Caco-2 (cell line): ENCODE results near the gene PBX2. TPM values are rescaled to one million over a fixed set of nuclear protein-coding genes. Genes with fewer than 3 reads are reported as not detected.
"Not testable (repeated sequence)": the region's sequence is repeated elsewhere in the genome, so short reads cannot be mapped to it uniquely, and the experiment has no call there.

Source experiments
- BruUV-seq: library from RNA; stranded (reverse); fragments of 400-500 nt; replicated peaks from 2 replicates; lab custom pipeline; 2021; lab: Mats Ljungman, UMichigan
- CTCF ChIA-PET: fragments of 300-600 bp; sonication (Branson Sonifier 250); formaldehyde crosslinking; loops from one replicate; lab custom pipeline; 2022; ENCODE audit warnings: antibody characterized with exemption; lab: Charles Lee
- POLR2A ChIA-PET: fragments of 300-600 bp; sonication (Branson Sonifier 250); formaldehyde crosslinking; loops from one replicate; lab custom pipeline; 2022; ENCODE audit warnings: antibody characterized with exemption; lab: Charles Lee
- DNase-seq, 2 experiments: peaks; one replicate each; pipeline versions ENCODE4 v3.0.0 to v3.0.0-alpha.2; 2020 to 2022
- H3K27me3 ChIP-seq: replicated peaks from 2 replicates; pipeline ENCODE4 v1.6.0; 2011; ENCODE audit warnings: low read length; ENCODE audit not compliant: control insufficient read depth, insufficient read depth
- H3K36me3 ChIP-seq: 2 replicates; pipeline ENCODE4 v1.5.1; 2011; ENCODE audit warnings: low read length; ENCODE audit not compliant: control insufficient read depth, insufficient read depth
- H3K4me1 ChIP-seq: fragments of 250-450 bp; sonication (Bioruptor Pico); 2 replicates; pipeline ENCODE4 v1.5.1; 2020; ENCODE audit warnings: mild to moderate bottlenecking
- H3K4me3 ChIP-seq: 2 replicates; pipeline ENCODE4 v1.5.1; 2011; ENCODE audit warnings: low read depth, mild to moderate bottlenecking, control low read depth, low read length
- H3K9me3 ChIP-seq: fragments of 250-450 bp; sonication (Bioruptor Pico); 2 replicates; pipeline ENCODE4 v1.5.1; 2020; ENCODE audit warnings: mild to moderate bottlenecking, moderate library complexity
- H3K27ac Mint-ChIP-seq: one replicate; pipeline ENCODE4 v1.8.0; 2022; ENCODE audit warnings: mixed read lengths; ENCODE audit not compliant: unreplicated experiment
- H3K27me3 Mint-ChIP-seq: one replicate; pipeline ENCODE4 v1.8.0; 2022; ENCODE audit warnings: mixed read lengths; ENCODE audit not compliant: insufficient read depth, unreplicated experiment
- H3K36me3 Mint-ChIP-seq: one replicate; pipeline ENCODE4 v1.8.0; 2022; ENCODE audit warnings: mild to moderate bottlenecking, mixed read lengths; ENCODE audit not compliant: insufficient read depth, unreplicated experiment
- H3K4me1 Mint-ChIP-seq: one replicate; pipeline ENCODE4 v1.8.0; 2022; ENCODE audit warnings: low read depth, mixed read lengths; ENCODE audit not compliant: unreplicated experiment
- H3K4me3 Mint-ChIP-seq: one replicate; pipeline ENCODE4 v1.8.0; 2022; ENCODE audit warnings: mild to moderate bottlenecking, moderate library complexity, mixed read lengths; ENCODE audit not compliant: unreplicated experiment
- H3K9me3 Mint-ChIP-seq: one replicate; pipeline ENCODE4 v1.8.0; 2022; ENCODE audit warnings: mixed read lengths; ENCODE audit not compliant: unreplicated experiment
- CTCF ChIP-seq, 2 experiments: fragments of 200-600 bp in 1 of 2; IDR thresholded peaks; 1 replicate in 1 of 2; 2 replicates in 1 of 2; pipeline versions ENCODE4 v1.5.1 to v1.8.0; 2011 to 2022; ENCODE audit warnings: antibody characterized with exemption in 1 of 2, control low read depth in 1 of 2, inconsistent platforms in 1 of 2, low read depth in 1 of 2, low read length in 1 of 2, mild to moderate bottlenecking in 1 of 2, moderate library complexity in 1 of 2; ENCODE audit not compliant: insufficient read depth in 1 of 2, severe bottlenecking in 1 of 2, unreplicated experiment in 1 of 2
- intact Hi-C: fragments of 100-400 bp; cut with micrococcal nuclease; formaldehyde crosslinking; loops from one replicate; pipeline ENCODE4 v1.10.0; 2022; ENCODE audit not compliant: unreplicated experiment
- total RNA-seq: library from RNA; stranded (reverse); gene quantifications from 2 replicates; pipeline ENCODE4 v1.2.3, GENCODE V29; 2022

Gene PBX2
- total RNA-seq, 1 experiment from 2014 or later = 96.3 TPM

GRCh38 chr6:32194825-32195651, 5.0 kb upstream of the PBX2 start:
- Mint-ChIP-seq H3K36me3 (peaks cover 16% of the 10 kb centered on the region), H3K27me3 (no peaks in the 10 kb centered on the region), H3K9me3 (no peaks in the 10 kb centered on the region), H3K27ac (peak overlapping the region; percentile 99), H3K4me1 (peaks cover 16% of the 10 kb centered on the region), H3K4me3 (peak overlapping the region; percentile 94)
- intact Hi-C loops = loop anchor here (1.0 to 10.0 kb wide), 4 partner anchors 18 to 770 kb away; partner anchors contain the start of genes BRD2 and PPT2
- peak; percentile 45 to 52 for DNase-seq
- CTCF ChIA-PET = interaction anchor here (0.5 to 1.7 kb wide), 22 partner anchors 11 to 777 kb away, joined by 3 to 24 read pairs (median 4); partner anchors contain the start of genes ATF6B, FKBPL, PRRT1 and RNF5
- POLR2A ChIA-PET = interaction anchor here (0.5 to 1.5 kb wide), 14 partner anchors 8 to 1005 kb away, joined by 3 to 29 read pairs (median 6); partner anchors contain the start of genes AGPAT1, ATF6B, FKBPL and NEU1
- H3K4me1 ChIP-seq = peaks cover 15% of the 10 kb centered on the region
- H3K4me3 ChIP-seq = peak overlapping the region; percentile 43
- TSS peak; percentile 99 for BruUV-seq
- H3K36me3 ChIP-seq = no peaks in the 10 kb centered on the region
- no peaks in the 10 kb centered on the region for H3K9me3 ChIP-seq
- peak; percentile 39 to 46 for TF ChIP-seq CTCF (IDR thresholded peaks at IDR 0.05; ENCODE audit: insufficient read depth in 1 of 2, low read depth in 1 of 2, low read length in 1 of 2, severe bottlenecking in 1 of 2, unreplicated experiment in 1 of 2)
- no peaks in the 10 kb centered on the region for H3K27me3 ChIP-seq

- no TSS peak for BruUV-seq
- Mint-ChIP-seq H3K4me3 (peak overlapping the region; percentile 94), H3K9me3 (no peaks in the 10 kb centered on the region), H3K27me3 (no peaks in the 10 kb centered on the region), H3K27ac (peak overlapping the region; percentile 99), H3K4me1 (peaks cover 16% of the 10 kb centered on the region), H3K36me3 (peaks cover 19% of the 10 kb centered on the region)
- intact Hi-C loops = loop anchor here (2.0 to 10.0 kb wide), 2 partner anchors 76 to 770 kb away; partner anchors contain the start of gene BRD2
- no peak for DNase-seq
- Histone ChIP-seq H3K4me1 (peaks cover 15% of the 10 kb centered on the region), H3K9me3 (no peaks in the 10 kb centered on the region), H3K4me3 (no peak overlapping the region), H3K36me3 (no peaks in the 10 kb centered on the region), H3K27me3 (no peaks in the 10 kb centered on the region)
- ChIA-PET CTCF (no interaction called here), POLR2A (no interaction called here)
- TF ChIP-seq CTCF (IDR thresholded peaks at IDR 0.05; ENCODE audit: insufficient read depth in 1 of 2, low read depth in 1 of 2, low read length in 1 of 2, severe bottlenecking in 1 of 2, unreplicated experiment in 1 of 2) = no peak
Observed at GRCh38 chr6:32194388-32194787, 4.4 kb upstream of the PBX2 start.

- H3K36me3 ChIP-seq, DNase-seq, H3K27me3 ChIP-seq, BruUV-seq, POLR2A ChIA-PET, H3K4me3 Mint-ChIP-seq, H3K27ac Mint-ChIP-seq, H3K4me3 ChIP-seq, H3K27me3 Mint-ChIP-seq, H3K9me3 ChIP-seq, H3K9me3 Mint-ChIP-seq: not testable (repeated sequence)
- Mint-ChIP-seq H3K4me1 (peaks cover 27% of the 10 kb centered on the region), H3K36me3 (peaks cover 18% of the 10 kb centered on the region)
- peaks cover 27% of the 10 kb centered on the region for H3K4me1 ChIP-seq
- intact Hi-C loops = loop anchor here (10.0 kb wide), 1 partner anchor 772 kb away; the partner anchor contains the start of gene BRD2
- CTCF ChIA-PET = interaction anchor here (1.4 kb wide), 1 partner anchor 16 kb away, joined by 3 read pairs; no protein-coding TSS in a partner anchor
Observed at GRCh38 chr6:32193096-32193495, 3.1 kb upstream of the PBX2 start.
